ENCODE data around the gene SLC4A2.

The SLC4A2 gene

DNA sequence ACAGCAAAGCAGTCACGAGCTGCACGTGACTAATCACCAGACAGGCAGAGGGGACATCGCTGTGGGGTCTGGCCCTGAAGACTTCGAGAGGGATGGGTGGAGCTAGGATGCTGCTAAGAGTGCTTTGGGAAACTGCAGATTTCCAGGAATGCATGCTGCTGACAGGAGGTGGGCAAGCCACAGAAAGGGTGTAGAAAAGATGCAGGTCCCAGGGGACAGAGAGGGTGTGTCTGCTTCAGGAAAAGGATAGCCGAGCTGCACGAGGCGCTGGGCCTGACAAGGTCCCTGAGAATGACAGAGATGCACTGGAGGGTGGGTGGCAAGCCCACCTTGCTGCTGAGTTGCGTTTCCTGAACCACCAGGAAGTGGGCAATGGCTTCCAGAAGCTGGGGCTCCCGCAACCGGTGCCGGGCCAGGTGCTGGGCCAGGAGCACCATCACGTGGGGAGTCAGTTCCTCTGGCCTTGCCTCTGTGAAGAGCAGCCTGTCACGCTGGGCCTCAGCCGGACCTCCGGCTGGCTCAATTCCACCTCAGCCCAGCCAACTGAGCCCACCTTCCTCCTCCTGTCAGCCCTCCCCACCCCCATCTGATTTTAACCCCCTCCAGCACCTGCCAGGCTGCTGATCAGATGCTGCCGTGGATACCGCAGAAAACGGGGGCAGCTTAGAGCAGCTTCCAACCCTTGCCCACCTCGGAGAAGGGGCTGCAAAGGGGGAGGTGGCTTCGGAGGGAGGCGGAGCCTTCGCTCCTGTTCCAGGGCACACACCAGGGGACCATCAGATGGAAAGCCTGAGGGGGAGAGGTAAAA, 19.0 kb downstream of the SLC4A2 start:
- no peak overlapping the region for H3K4me3 ChIP-seq
- H3K9me3 ChIP-seq, result no peaks in the 10 kb centered on the region
- H3K36me3 ChIP-seq, result peaks cover 16 to 43% (median 41%) of the 10 kb centered on the region in 3 donors
- DNase-seq, result peak; percentile 67 to 75
- H3K27me3 ChIP-seq, result no peaks in the 10 kb centered on the region
- peaks cover 0 to 57% (median 43%) of the 10 kb centered on the region in 4 donors for H3K4me1 ChIP-seq
- intact Hi-C loops (cut with DNase I; ENCODE audit: low total_unique reads), result no loop called here
- TF ChIP-seq, protein P1, sequence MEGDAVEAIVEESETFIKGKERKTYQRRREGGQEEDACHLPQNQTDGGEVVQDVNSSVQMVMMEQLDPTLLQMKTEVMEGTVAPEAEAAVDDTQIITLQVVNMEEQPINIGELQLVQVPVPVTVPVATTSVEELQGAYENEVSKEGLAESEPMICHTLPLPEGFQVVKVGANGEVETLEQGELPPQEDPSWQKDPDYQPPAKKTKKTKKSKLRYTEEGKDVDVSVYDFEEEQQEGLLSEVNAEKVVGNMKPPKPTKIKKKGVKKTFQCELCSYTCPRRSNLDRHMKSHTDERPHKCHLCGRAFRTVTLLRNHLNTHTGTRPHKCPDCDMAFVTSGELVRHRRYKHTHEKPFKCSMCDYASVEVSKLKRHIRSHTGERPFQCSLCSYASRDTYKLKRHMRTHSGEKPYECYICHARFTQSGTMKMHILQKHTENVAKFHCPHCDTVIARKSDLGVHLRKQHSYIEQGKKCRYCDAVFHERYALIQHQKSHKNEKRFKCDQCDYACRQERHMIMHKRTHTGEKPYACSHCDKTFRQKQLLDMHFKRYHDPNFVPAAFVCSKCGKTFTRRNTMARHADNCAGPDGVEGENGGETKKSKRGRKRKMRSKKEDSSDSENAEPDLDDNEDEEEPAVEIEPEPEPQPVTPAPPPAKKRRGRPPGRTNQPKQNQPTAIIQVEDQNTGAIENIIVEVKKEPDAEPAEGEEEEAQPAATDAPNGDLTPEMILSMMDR (IDR thresholded peaks at IDR 0.05), result no peak
- H3K27ac ChIP-seq, result peak overlapping the region in 1 of 2 donors; percentile 38

DNA sequence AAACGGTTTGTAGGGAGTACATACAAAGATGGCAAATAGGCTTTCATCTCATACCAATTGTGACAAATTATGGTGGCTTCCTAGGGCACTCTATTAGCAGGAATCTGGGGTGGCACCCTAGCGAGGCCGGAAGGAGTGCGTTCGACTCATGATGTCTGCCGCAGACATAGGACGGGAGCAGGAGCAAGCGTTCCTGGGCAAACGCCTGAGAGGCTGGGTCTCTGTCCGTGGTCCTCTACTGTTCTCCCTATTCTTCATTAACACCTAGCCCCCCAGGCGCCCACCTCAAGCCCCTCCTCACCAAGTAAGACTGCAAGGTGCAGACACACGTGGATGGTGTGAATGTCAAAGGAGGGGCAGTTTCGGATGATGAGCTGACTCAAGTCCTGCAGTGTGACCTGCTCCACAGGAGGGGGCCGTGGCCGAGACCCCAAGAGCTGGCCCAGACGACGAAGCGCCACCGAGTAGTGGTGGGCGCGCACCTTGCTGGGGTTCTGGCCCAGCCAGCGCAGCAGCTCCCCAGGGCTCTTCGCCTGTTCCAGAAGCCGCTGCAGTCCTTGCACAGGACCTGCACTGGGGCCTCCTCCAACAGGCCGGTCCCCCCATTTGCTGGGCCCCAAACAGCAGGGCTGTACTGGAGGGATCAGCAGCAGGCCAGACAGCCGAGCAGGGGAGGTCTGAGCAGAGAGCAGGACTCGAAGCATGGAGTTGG, 20.0 kb downstream of the SLC4A2 start:
- H3K4me3 ChIP-seq, result peak overlapping the region; percentile 89 to 95
- no peaks in the 10 kb centered on the region for H3K27me3 ChIP-seq
- H3K4me1 ChIP-seq, result peaks cover 0 to 63% (median 45%) of the 10 kb centered on the region in 4 donors
- H3K9me3 ChIP-seq, result no peaks in the 10 kb centered on the region
- peak in 1 of 2 donors; percentile 64 for DNase-seq
- TF ChIP-seq, protein P1 (IDR thresholded peaks at IDR 0.05), result no peak
- peaks cover 8 to 34% (median 32%) of the 10 kb centered on the region in 3 donors for H3K36me3 ChIP-seq
- intact Hi-C loops (cut with DNase I; ENCODE audit: low total_unique reads), result no loop called here
- H3K27ac ChIP-seq, result peak overlapping the region; percentile 98 to 99

DNA sequence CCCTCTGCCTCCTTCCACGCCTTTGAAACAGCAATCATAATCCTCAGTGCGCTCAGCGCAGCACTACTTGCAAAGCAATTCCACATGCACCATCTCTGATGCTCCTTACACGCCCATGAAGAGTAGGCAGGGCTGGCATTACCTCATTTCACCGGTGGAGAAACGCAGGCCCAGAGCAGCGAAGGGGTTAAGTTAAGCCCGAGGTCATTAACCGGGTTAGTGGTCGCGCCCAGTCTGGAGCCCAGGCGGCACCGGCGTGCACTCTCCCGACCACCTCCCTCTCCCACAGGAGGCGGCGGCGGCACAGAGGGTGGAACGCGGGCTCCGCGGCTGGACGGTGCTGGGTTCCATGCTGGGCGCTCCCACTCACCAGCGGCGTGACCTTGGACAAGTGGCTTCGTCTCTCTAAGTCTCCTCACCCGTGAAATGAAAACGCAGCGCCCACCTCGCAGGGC, 20.7 kb downstream of the SLC4A2 start:
- H3K27me3 ChIP-seq, result no peaks in the 10 kb centered on the region
- H3K4me3 ChIP-seq, result peak overlapping the region; percentile 89 to 95
- H3K36me3 ChIP-seq, result peaks cover 2 to 26% (median 25%) of the 10 kb centered on the region in 3 donors
- peaks cover 0 to 63% (median 46%) of the 10 kb centered on the region in 4 donors for H3K4me1 ChIP-seq
- TF ChIP-seq, protein P1 (IDR thresholded peaks at IDR 0.05), result no peak
- no peaks in the 10 kb centered on the region for H3K9me3 ChIP-seq
- intact Hi-C loops (cut with DNase I; ENCODE audit: low total_unique reads), result no loop called here
- DNase-seq, result peak in 1 of 2 donors; percentile 60
- peak overlapping the region; percentile 98 to 99 for H3K27ac ChIP-seq

DNA sequence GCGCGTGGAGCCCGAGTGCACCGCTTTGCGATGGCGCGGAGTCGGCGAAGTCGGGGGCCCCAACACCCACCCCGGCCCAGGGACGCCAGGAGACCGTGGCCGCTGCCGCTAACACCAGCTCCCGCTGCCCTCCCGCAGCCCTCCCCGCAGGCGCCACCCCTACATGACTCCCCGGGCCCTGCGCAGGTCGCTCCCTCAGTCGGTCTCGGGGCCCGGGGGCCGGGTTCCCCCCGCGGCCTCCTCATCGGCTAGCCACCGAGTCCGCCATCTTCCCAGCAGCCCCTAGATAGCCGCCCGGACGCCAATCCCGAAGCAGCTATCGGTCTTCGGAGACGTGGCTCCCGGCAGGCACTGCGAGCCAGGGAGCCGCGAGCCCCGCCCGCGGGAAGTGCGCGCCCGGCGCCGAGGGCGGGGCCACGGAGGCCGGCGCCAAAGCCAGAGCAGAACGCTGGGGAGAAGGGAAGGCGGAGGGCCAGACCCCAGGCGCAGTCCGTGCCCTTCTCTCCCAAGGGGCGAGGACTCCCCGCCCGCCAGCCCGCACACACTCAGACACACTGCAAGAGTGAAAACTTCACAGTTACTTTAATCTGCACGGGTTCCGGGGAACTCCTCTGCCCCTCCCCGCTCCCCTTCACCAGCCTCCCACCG, 21.3 kb downstream of the SLC4A2 start, which contains the start of gene FASTK:
Gene FASTK, minus strand, starts transcription at position 288 of the 648 bp plus-strand sequence. Its CDS starts 43 bp downstream, at position 245.
- Histone ChIP-seq H3K4me1 (peaks cover 0 to 69% (median 52%) of the 10 kb centered on the region in 4 donors), H3K27me3 (no peaks in the 10 kb centered on the region), H3K9me3 (no peaks in the 10 kb centered on the region), H3K36me3 (peaks cover 0 to 21% (median 19%) of the 10 kb centered on the region in 3 donors), H3K27ac (peak within 1 kb of the TSS; percentile 98 to 99), H3K4me3 (peak within 1 kb of the TSS; percentile 89 to 95)
- intact Hi-C loops (cut with DNase I; ENCODE audit: low total_unique reads), result no loop called here
- peak; percentile 92 to 95 for DNase-seq
- TF ChIP-seq, protein P1 (IDR thresholded peaks at IDR 0.05), result no peak

Measured in tibial artery (tissue), 4 donors.